H1 (cell line): ENCODE results near the gene MCUB. TPM values are rescaled to one million over a fixed set of nuclear protein-coding genes. Genes with fewer than 3 reads are reported as not detected.

Source experiments
- CTCF ChIA-PET: fragments of 300-600 bp; sonication (Branson Sonifier 250); formaldehyde crosslinking; loops from one replicate; lab custom pipeline; 2021; ENCODE audit not compliant: partially characterized antibody; lab: Charles Lee
- POLR2A ChIA-PET: fragments of 300-600 bp; sonication (Branson Sonifier 250); formaldehyde crosslinking; loops from one replicate; lab custom pipeline; 2021; ENCODE audit warnings: inconsistent platforms; ENCODE audit not compliant: partially characterized antibody; lab: Charles Lee
- DNase-seq, 2 experiments: peaks; one replicate each; pipeline versions ENCODE4 v3.0.0 to v3.0.0-alpha.2; 2010 to 2022; ENCODE audit warnings: low spot score in 2 of 2, low read depth in 1 of 2, mixed read lengths in 1 of 2
- FAIRE-seq: peaks from 2 replicates; lab custom pipeline; 2011; peaks lifted over from hg19 to GRCh38; lab: Jason Lieb, UNC
- H2AFZ ChIP-seq: 2 replicates; pipeline ENCODE4 v1.8.1; 2012; ENCODE audit warnings: low read length, inconsistent platforms
- H2AK5ac ChIP-seq: 2 replicates; pipeline ENCODE4 v1.6.1; 2013; ENCODE audit warnings: low read depth, low read length
- H2BK120ac ChIP-seq: replicated peaks from 2 replicates; pipeline ENCODE3; 2013; ENCODE audit warnings: low read depth, low read length, inconsistent platforms
- H2BK12ac ChIP-seq: 2 replicates; pipeline ENCODE4 v1.6.1; 2013; ENCODE audit warnings: low read depth, low read length
- H2BK15ac ChIP-seq: 2 replicates; pipeline ENCODE4 v1.6.1; 2013; ENCODE audit warnings: low read length
- H2BK20ac ChIP-seq: 2 replicates; pipeline ENCODE4 v1.6.1; 2013; ENCODE audit warnings: low read length
- H2BK5ac ChIP-seq: 2 replicates; pipeline ENCODE4 v1.6.1; 2013; ENCODE audit warnings: low read depth, low read length
- H3K14ac ChIP-seq: 2 replicates; pipeline ENCODE4 v1.6.1; 2013; ENCODE audit warnings: inconsistent platforms; ENCODE audit not compliant: insufficient read length
- H3K18ac ChIP-seq: 2 replicates; pipeline ENCODE4 v1.6.1; 2013; ENCODE audit warnings: low read length; ENCODE audit errors: extremely low read depth
- H3K23ac ChIP-seq: 2 replicates; pipeline ENCODE4 v1.6.1; 2013; ENCODE audit warnings: inconsistent platforms; ENCODE audit not compliant: insufficient read length
- H3K23me2 ChIP-seq: 2 replicates; pipeline ENCODE4 v1.6.1; 2013; ENCODE audit warnings: low read depth, low read length
- H3K27ac ChIP-seq: 2 replicates; pipeline ENCODE4 v1.6.1; 2011; ENCODE audit warnings: low read depth, low read length, inconsistent platforms
- H3K27me3 ChIP-seq, 4 experiments: replicated peaks in 1 of 4; 1 replicate in 1 of 4; 2 replicates in 3 of 4; pipeline versions ENCODE4 v1.6.1 to v1.8.1; 2011 to 2013; ENCODE audit warnings: low read length in 3 of 4, mild to moderate bottlenecking in 3 of 4, inconsistent platforms in 2 of 4, mixed read lengths in 2 of 4, moderate library complexity in 1 of 4; ENCODE audit not compliant: control insufficient read depth in 3 of 4, insufficient read depth in 3 of 4; ENCODE audit errors: extremely low read depth in 1 of 4
- H3K36me3 ChIP-seq, 4 experiments: 2 replicates each; pipeline versions ENCODE4 v1.6.1 to v1.8.1; 2011 to 2013; ENCODE audit warnings: mild to moderate bottlenecking in 4 of 4, low read length in 3 of 4, moderate library complexity in 2 of 4, control low read depth in 1 of 4, inconsistent platforms in 1 of 4; ENCODE audit not compliant: insufficient read depth in 4 of 4, control insufficient read depth in 2 of 4
- H3K4ac ChIP-seq: replicated peaks from 2 replicates; pipeline ENCODE3; 2013; ENCODE audit warnings: low read length, low read depth, mixed read lengths, inconsistent platforms; ENCODE audit not compliant: insufficient read length
- H3K4me1 ChIP-seq, 4 experiments: replicated peaks in 1 of 4; 1 replicate in 1 of 4; 2 replicates in 3 of 4; pipeline versions ENCODE4 v1.6.1 to v1.8.1; 2011 to 2013; ENCODE audit warnings: low read length in 3 of 4, inconsistent platforms in 2 of 4, mixed read lengths in 1 of 4; ENCODE audit not compliant: insufficient read depth in 4 of 4, control insufficient read depth in 3 of 4
- H3K4me2 ChIP-seq, 2 experiments: 2 replicates each; pipeline versions ENCODE4 v1.6.1 to v1.8.1; 2011 to 2013; ENCODE audit warnings: low read depth in 2 of 2, low read length in 2 of 2, control low read depth in 1 of 2, inconsistent platforms in 1 of 2, mild to moderate bottlenecking in 1 of 2; ENCODE audit not compliant: insufficient read depth in 1 of 2
- H3K4me3 ChIP-seq, 4 experiments: fragments of 200-600, 300-600 bp in 1 of 4; sonication (generic), shearing (Covaris generic), sonication (Bioruptor Twin) in 1 of 4; 2 replicates each; pipeline versions ENCODE4 v1.5.1 to v1.8.1; 2011 to 2016; ENCODE audit warnings: low read length in 4 of 4, low read depth in 3 of 4, control low read depth in 2 of 4, inconsistent platforms in 2 of 4, mild to moderate bottlenecking in 2 of 4, mixed read lengths in 1 of 4, moderate library complexity in 1 of 4; ENCODE audit not compliant: insufficient read depth in 2 of 4; ENCODE audit errors: extremely low read depth in 1 of 4
- H3K56ac ChIP-seq: replicated peaks from 2 replicates; pipeline ENCODE3; 2013; ENCODE audit warnings: low read depth, mild to moderate bottlenecking, mixed read lengths, low read length, inconsistent platforms; ENCODE audit not compliant: insufficient read length
- H3K79me1 ChIP-seq: 2 replicates; pipeline ENCODE4 v1.6.1; 2013; ENCODE audit warnings: low read depth, low read length, control low read depth
- H3K79me2 ChIP-seq, 2 experiments: 2 replicates each; pipeline versions ENCODE4 v1.6.1 to v1.8.1; 2012 to 2013; ENCODE audit warnings: low read length in 2 of 2, mild to moderate bottlenecking in 2 of 2, inconsistent platforms in 1 of 2; ENCODE audit not compliant: insufficient read depth in 2 of 2, control insufficient read depth in 1 of 2
- H3K9ac ChIP-seq, 4 experiments: replicated peaks in 1 of 4; 1 replicate in 1 of 4; 2 replicates in 3 of 4; pipeline versions ENCODE4 v1.6.1 to v1.8.1; 2011 to 2013; ENCODE audit warnings: low read depth in 3 of 4, low read length in 3 of 4, control low read depth in 2 of 4, mild to moderate bottlenecking in 2 of 4, moderate library complexity in 2 of 4, inconsistent platforms in 1 of 4; ENCODE audit errors: extremely low read depth in 1 of 4
- H3K9me3 ChIP-seq, 2 experiments: 2 replicates each; pipeline versions ENCODE4 v1.6.1 to v1.8.1; 2012 to 2013; ENCODE audit warnings: mild to moderate bottlenecking in 2 of 2, moderate library complexity in 2 of 2, control low read depth in 1 of 2, inconsistent platforms in 1 of 2, low read depth in 1 of 2, low read length in 1 of 2, mixed read lengths in 1 of 2; ENCODE audit not compliant: insufficient read depth in 2 of 2
- H4K20me1 ChIP-seq, 2 experiments: replicated peaks in 1 of 2; 2 replicates each; pipeline versions ENCODE3 to v1.8.1; 2011 to 2013; ENCODE audit warnings: inconsistent platforms in 2 of 2, low read length in 2 of 2, mild to moderate bottlenecking in 1 of 2; ENCODE audit not compliant: insufficient read depth in 2 of 2, control insufficient read depth in 1 of 2
- H4K5ac ChIP-seq: 2 replicates; pipeline ENCODE4 v1.6.1; 2013; ENCODE audit warnings: low read length, low read depth, mixed read lengths, inconsistent platforms; ENCODE audit not compliant: insufficient read length
- H4K8ac ChIP-seq: 2 replicates; pipeline ENCODE4 v1.8.0; 2013; ENCODE audit warnings: mild to moderate bottlenecking, moderate library complexity, low read length, inconsistent platforms; ENCODE audit not compliant: insufficient read depth; ENCODE audit errors: extremely low read depth
- H4K91ac ChIP-seq: replicated peaks from 2 replicates; pipeline ENCODE3; 2013; ENCODE audit warnings: low read length, mixed read lengths, inconsistent platforms; ENCODE audit not compliant: insufficient read length
- BCL11A ChIP-seq, 2 experiments: IDR thresholded peaks; one replicate each; pipeline ENCODE4 v1.6.1; 2011; ENCODE audit warnings: low read depth in 2 of 2, low read length in 2 of 2, mild to moderate bottlenecking in 2 of 2
- CEBPB ChIP-seq: IDR thresholded peaks from 2 replicates; pipeline ENCODE4 v1.6.1; 2012; ENCODE audit warnings: low read depth, low read length
- CHD2 ChIP-seq: IDR thresholded peaks from 2 replicates; pipeline ENCODE4 v1.6.1; 2012; ENCODE audit warnings: low read length, improper control_type of control experiment
- EP300 ChIP-seq, 2 experiments: IDR thresholded peaks; 1 replicate in 1 of 2; 2 replicates in 1 of 2; pipeline ENCODE4 v1.6.1; 2011 to 2012; ENCODE audit warnings: low read depth in 2 of 2, low read length in 2 of 2, mild to moderate bottlenecking in 2 of 2, borderline replicate concordance in 1 of 2, inconsistent platforms in 1 of 2, moderate library complexity in 1 of 2
- JUN ChIP-seq: IDR thresholded peaks from 2 replicates; pipeline ENCODE4 v1.6.1; 2011; ENCODE audit warnings: low read depth, mild to moderate bottlenecking, improper control_type of control experiment, low read length
- JUND ChIP-seq: IDR thresholded peaks from 2 replicates; pipeline ENCODE4 v1.6.1; 2011; ENCODE audit warnings: mild to moderate bottlenecking, improper control_type of control experiment, low read length
- KDM1A ChIP-seq: fragments of 200-600, 300-600 bp; sonication (generic); IDR thresholded peaks from 2 replicates; pipeline ENCODE4 v1.7.1; 2016; ENCODE audit warnings: mild to moderate bottlenecking, low read length, borderline replicate concordance
- NANOG ChIP-seq: IDR thresholded peaks from 2 replicates; pipeline ENCODE4 v1.6.1; 2011; ENCODE audit warnings: low read length, low read depth, mild to moderate bottlenecking, inconsistent platforms; ENCODE audit not compliant: insufficient read depth, poor library complexity, severe bottlenecking
- RBBP5 ChIP-seq: IDR thresholded peaks from 2 replicates; pipeline ENCODE4 v1.7.1; 2012; ENCODE audit warnings: low read depth, mild to moderate bottlenecking, inconsistent platforms, low read length, moderate library complexity, borderline replicate concordance
- RNF2 ChIP-seq: fragments of 200-900, 300-1000 bp; sonication (generic); IDR thresholded peaks from 2 replicates; pipeline ENCODE4 v1.7.1; 2016; ENCODE audit warnings: borderline replicate concordance, low read depth, mild to moderate bottlenecking, antibody characterized with exemption, low read length; ENCODE audit not compliant: poor library complexity, severe bottlenecking; ENCODE audit errors: missing control alignments
- RXRA ChIP-seq: IDR thresholded peaks from 2 replicates; pipeline ENCODE4 v1.6.1; 2011; ENCODE audit warnings: low read depth, mild to moderate bottlenecking, low read length, moderate library complexity; ENCODE audit not compliant: insufficient read depth
- TAF7 ChIP-seq: optimal IDR thresholded peaks from 2 replicates; pipeline ENCODE3; 2011; ENCODE audit warnings: low read depth, mild to moderate bottlenecking, inconsistent platforms, low read length, moderate library complexity, borderline replicate concordance
- WGBS, 2 experiments: shearing (Covaris generic) in 1 of 2; methylation state at CpG; one replicate each; pipeline versions ENCODE4 v1.1.6 to v1.1.7; 2013 to 2015; ENCODE audit warnings: low lambda C conversion rate in 2 of 2, mixed read lengths in 2 of 2, inconsistent platforms in 1 of 2, low coverage in 1 of 2, missing lambda C conversion rate in 1 of 2; ENCODE audit not compliant: insufficient replicate concordance in 2 of 2, insufficient coverage in 1 of 2, insufficient read length in 1 of 2; ENCODE audit errors: extremely low coverage in 1 of 2, missing lambda C conversion rate in 1 of 2; 5-methylcytosine and 5-hydroxymethylcytosine counted together
- polyA plus RNA-seq, 7 experiments: library from polyadenylated mRNA; depleted of rRNA in 3 of 7; stranded (reverse) in 5 of 7; unstranded in 2 of 7; fragments of >200 nt in 5 of 7; fragments of 200-250 nt in 2 of 7; gene quantifications; 1 replicate in 5 of 7; 2 replicates in 1 of 7; 4 replicates in 1 of 7; pipeline versions ENCODE4 v1.2.1 to v1.2.3, GENCODE V29; 2011 to 2013; ENCODE audit warnings: missing spikeins in 2 of 7, mixed read lengths in 2 of 7
- total RNA-seq: library from RNA; stranded (reverse); fragmentation: NEBNext Ultra II Directional; extraction: Animal tissue kit (Norgen Biotek cat#: 25700); gene quantifications from 2 replicates; pipeline ENCODE4 v1.2.1, GENCODE V29; 2021

Gene MCUB
- total and polyA plus RNA-seq, 2 of the 8 experiments (the other 6 are each of a cell fraction or from before 2014, with no cell fraction given): 15.2 to 19.4 TPM

- DNase-seq (no peak), FAIRE-seq (no peak)
- H3K23ac ChIP-seq: no peak overlapping the region
- H3K79me2 ChIP-seq: no peaks in the 10 kb centered on the region
- no peak overlapping the region for H3K4me3 ChIP-seq
- no peak overlapping the region for H4K5ac ChIP-seq
- TF ChIP-seq EP300 (IDR thresholded peaks at IDR 0.05; ENCODE audit: borderline replicate concordance in 1 of 2, low read depth in 2 of 2, low read length in 2 of 2) (no peak), BCL11A (IDR thresholded peaks at IDR 0.05; ENCODE audit: low read depth in 2 of 2, low read length in 2 of 2) (no peak), CHD2 (no peak), RBBP5 (no peak), CEBPB (no peak), JUN (no peak), RXRA (no peak), NANOG (no peak), JUND (no peak), KDM1A (no peak), TAF7 (no peak), RNF2 (no peak)
- no peak overlapping the region for H2BK5ac ChIP-seq
- H4K8ac ChIP-seq: no peak overlapping the region
- H3K4ac ChIP-seq: no peak overlapping the region
- no peak overlapping the region for H2AFZ ChIP-seq
- H3K79me1 ChIP-seq: no peaks in the 10 kb centered on the region
- H3K9me3 ChIP-seq: no peaks in the 10 kb centered on the region
- no peak overlapping the region for H3K14ac ChIP-seq
- ChIA-PET POLR2A (no interaction called here), CTCF (interaction anchor here (0.6 to 2.0 kb wide), 8 partner anchors 12 to 652 kb away, joined by 3 to 7 read pairs (median 4); no protein-coding TSS in a partner anchor)
- no peak overlapping the region for H3K18ac ChIP-seq
- no peak overlapping the region for H2AK5ac ChIP-seq
- H4K91ac ChIP-seq: no peak overlapping the region
- H3K23me2 ChIP-seq: no peaks in the 10 kb centered on the region
- H3K4me2 ChIP-seq: no peak overlapping the region
- H2BK15ac ChIP-seq: no peak overlapping the region
- H3K56ac ChIP-seq: no peak overlapping the region
- H3K9ac ChIP-seq: no peak overlapping the region
- no peak overlapping the region for H3K27ac ChIP-seq
- no peaks in the 10 kb centered on the region for H3K4me1 ChIP-seq
- H2BK120ac ChIP-seq: no peak overlapping the region
- no peak overlapping the region for H2BK12ac ChIP-seq
- H3K27me3 ChIP-seq: no peaks in the 10 kb centered on the region
- H3K36me3 ChIP-seq: no peaks in the 10 kb centered on the region
- 93% methylated on average over 7 of the region's 7 CpGs; no CpG with 5 or more reads in 1 of the 2 experiments for WGBS, 2 experiments
- no peaks in the 10 kb centered on the region for H4K20me1 ChIP-seq
- no peak overlapping the region for H2BK20ac ChIP-seq
Measured at GRCh38 chr4:109574931-109575804, 15.1 kb downstream of the MCUB start.
